K562 (cell line): Measurements from ENCODE around the gene UBR3. TPM values are rescaled to one million over a fixed set of nuclear protein-coding genes. Genes with fewer than 3 reads are reported as not detected.
A peak's percentile ranks its signal among the peaks of the same experiment; 100 is the strongest.

Experiments used
- ATAC-seq: fragments of 200-7000 bp; cut with Tn5 transposase; 3 replicates; pipeline ENCODE4 v1.9.1; 2020; ENCODE audit warnings: moderate library complexity
- BruUV-seq: library from RNA; stranded (reverse); fragments of 400-500 nt; replicated peaks from 2 replicates; lab custom pipeline; 2021; lab: Mats Ljungman, UMichigan
- CTCF ChIA-PET: fragments of 300-600 bp; formaldehyde crosslinking; extraction: SDS; loops from one replicate; lab custom pipeline; 2021; ENCODE audit warnings: low intra/inter-chr PET ratio; lab: Yijun Ruan, JAX
- POLR2A ChIA-PET: fragments of 300-600, 350-650 bp; sonication (Branson Sonifier 250); formaldehyde crosslinking; extraction: SDS; loops from one replicate; lab custom pipeline; 2021; ENCODE audit warnings: antibody characterized with exemption, inconsistent platforms; lab: Yijun Ruan, JAX
- DNase-seq, 4 experiments: peaks; one replicate each; pipeline versions ENCODE4 v3.0.0 to v3.0.0-alpha.2; 2011 to 2018; ENCODE audit warnings: low spot score in 3 of 4, mixed read lengths in 3 of 4; ENCODE audit errors: extremely low read depth in 1 of 4
- FAIRE-seq: peaks from 2 replicates; lab custom pipeline; 2011; peaks lifted over from hg19 to GRCh38; lab: Jason Lieb, UNC
- H2AFZ ChIP-seq: 2 replicates; pipeline ENCODE4 v1.6.0; 2011; ENCODE audit warnings: low read depth, low read length, control low read depth, inconsistent platforms
- H3K27ac ChIP-seq: fragments of 200-600 bp; 3 replicates; pipeline ENCODE4 v1.8.0; 2011; ENCODE audit warnings: low read depth, mild to moderate bottlenecking, control low read depth, inconsistent platforms, low read length, moderate library complexity, mixed read lengths; ENCODE audit errors: extremely low read depth
- H3K27me3 ChIP-seq, 2 experiments: fragments of 300-600 bp in 1 of 2; 2 replicates in 1 of 2; 3 replicates in 1 of 2; pipeline versions ENCODE4 v1.6.0 to v1.8.0; 2011; ENCODE audit warnings: inconsistent platforms in 2 of 2, low read length in 2 of 2, mild to moderate bottlenecking in 1 of 2, mixed read lengths in 1 of 2, moderate library complexity in 1 of 2; ENCODE audit not compliant: control insufficient read depth in 2 of 2, insufficient read depth in 2 of 2
- H3K36me3 ChIP-seq: fragments of 300-600 bp; 3 replicates; pipeline ENCODE4 v1.8.0; 2011; ENCODE audit warnings: mild to moderate bottlenecking, low read length, inconsistent platforms; ENCODE audit not compliant: control insufficient read depth, insufficient read depth
- H3K4me1 ChIP-seq, 2 experiments: fragments of 200-600 bp in 1 of 2; replicated peaks in 1 of 2; 2 replicates in 1 of 2; 3 replicates in 1 of 2; pipeline versions ENCODE4 v1.5.1 to v1.8.0; 2011; ENCODE audit warnings: inconsistent platforms in 2 of 2, low read length in 2 of 2, mild to moderate bottlenecking in 1 of 2, mixed read lengths in 1 of 2, moderate library complexity in 1 of 2; ENCODE audit not compliant: control insufficient read depth in 2 of 2, insufficient read depth in 2 of 2
- H3K4me2 ChIP-seq: 2 replicates; pipeline ENCODE4 v1.6.1; 2011; ENCODE audit warnings: low read length, control low read depth, inconsistent platforms, mixed read lengths; ENCODE audit not compliant: insufficient read depth
- H3K4me3 ChIP-seq: fragments of 200-600 bp; sonication (generic), shearing (Covaris generic); 2 replicates; pipeline ENCODE4 v1.5.1; 2016; ENCODE audit warnings: control low read depth, inconsistent platforms
- H3K79me2 ChIP-seq: fragments of 200-600 bp; 3 replicates; pipeline ENCODE4 v1.8.0; 2011; ENCODE audit warnings: low read length, inconsistent platforms; ENCODE audit not compliant: control insufficient read depth, insufficient read depth
- H3K9ac ChIP-seq, 2 experiments: 2 replicates each; pipeline versions ENCODE4 v1.6.0 to v1.6.1; 2011; ENCODE audit warnings: low read depth in 2 of 2, low read length in 2 of 2, control low read depth in 1 of 2, inconsistent platforms in 1 of 2, mild to moderate bottlenecking in 1 of 2, mixed read lengths in 1 of 2; ENCODE audit not compliant: insufficient read depth in 1 of 2
- H3K9me1 ChIP-seq: one replicate; pipeline ENCODE4 v1.6.0; 2011; ENCODE audit warnings: inconsistent platforms, mild to moderate bottlenecking, low read length, moderate library complexity; ENCODE audit not compliant: control insufficient read depth, insufficient read depth
- H3K9me3 ChIP-seq: replicated peaks from 2 replicates; pipeline ENCODE4 v1.5.1; 2011; ENCODE audit warnings: low read depth, low read length, inconsistent platforms; ENCODE audit not compliant: control insufficient read depth, insufficient read depth
- H4K20me1 ChIP-seq: replicated peaks from 2 replicates; pipeline ENCODE4 v1.6.1; 2011; ENCODE audit warnings: low read length, inconsistent platforms, mixed read lengths; ENCODE audit not compliant: control insufficient read depth, insufficient read depth
- CBFA2T2 ChIP-seq: fragments of 450-650 bp; conservative IDR thresholded peaks from 2 replicates; pipeline ENCODE4 v1.6.1; 2017; ENCODE audit warnings: mild to moderate bottlenecking
- CHCHD3 ChIP-seq: fragments of 250-450 bp; sonication (Bioruptor Pico); IDR thresholded peaks from 2 replicates; pipeline ENCODE4 v2.1.2; 2022; ENCODE audit warnings: mild to moderate bottlenecking
- DLX4 ChIP-seq: fragments of 250-450 bp; sonication (Bioruptor Pico); IDR thresholded peaks from 2 replicates; pipeline ENCODE4 v1.6.1; 2021; ENCODE audit warnings: mild to moderate bottlenecking
- DPF2 ChIP-seq: fragments of 450-650 bp; IDR thresholded peaks from 2 replicates; pipeline ENCODE4 v1.6.1; 2016
- E2F4 ChIP-seq: sonication (generic); formaldehyde crosslinking; IDR thresholded peaks from 2 replicates; pipeline ENCODE4 v1.8.0; 2022; ENCODE audit warnings: mild to moderate bottlenecking, low read depth, missing genetic modification reagents
- HDAC1 ChIP-seq, 2 experiments: fragments of 450-650 bp; IDR thresholded peaks; 2 replicates each; pipeline ENCODE4 v1.6.1; 2016 to 2017; ENCODE audit warnings: inconsistent platforms in 1 of 2, mild to moderate bottlenecking in 1 of 2, moderate library complexity in 1 of 2
- HDAC2 ChIP-seq: fragments of 450-650 bp; IDR thresholded peaks from 2 replicates; pipeline ENCODE4 v1.6.1; 2016; ENCODE audit warnings: mild to moderate bottlenecking
- HSF4 ChIP-seq: fragments of 250-450 bp; sonication (Bioruptor Pico); IDR thresholded peaks from 2 replicates; pipeline ENCODE4 v2.1.2; 2022; ENCODE audit warnings: mild to moderate bottlenecking, moderate library complexity, borderline replicate concordance
- MCM7 ChIP-seq, 2 experiments: fragments of 450-650 bp; IDR thresholded peaks; 2 replicates each; pipeline ENCODE4 v1.6.1; 2016 to 2018
- PML ChIP-seq: IDR thresholded peaks from 2 replicates; pipeline ENCODE4 v1.6.1; 2012; ENCODE audit warnings: low read length, inconsistent platforms
- POLR2A ChIP-seq: fragments of 450-650 bp; conservative IDR thresholded peaks from 2 replicates; pipeline ENCODE4 v1.6.1; 2016
- SETDB1 ChIP-seq: IDR thresholded peaks from one replicate; pipeline ENCODE4 v1.6.1; 2012; ENCODE audit warnings: low read length, control low read depth, inconsistent platforms
- SMAD2 ChIP-seq: fragments of 150-350 bp; IDR thresholded peaks from 2 replicates; pipeline ENCODE4 v1.6.1; 2014; ENCODE audit warnings: low read depth, mild to moderate bottlenecking, low read length
- SMARCA4 ChIP-seq: fragments of 450-650 bp; IDR thresholded peaks from 2 replicates; pipeline ENCODE4 v1.6.1; 2016
- SMC3 ChIP-seq: conservative IDR thresholded peaks from 2 replicates; pipeline ENCODE4 v1.6.1; 2011; ENCODE audit warnings: low read depth, low read length, improper control_type of control experiment; ENCODE audit not compliant: insufficient read depth
- TAL1 ChIP-seq: fragments of 450-650 bp; IDR thresholded peaks from 2 replicates; pipeline ENCODE4 v1.6.1; 2016; ENCODE audit warnings: mild to moderate bottlenecking
- VEZF1 ChIP-seq: fragments of 200-800 bp; sonication (Bioruptor generic); IDR thresholded peaks from 2 replicates; pipeline ENCODE4 v1.6.1; 2017; ENCODE audit warnings: missing genetic modification characterization, missing compliant biosample characterization
- ZNF561 ChIP-seq: fragments of 450-650 bp; formaldehyde crosslinking; conservative IDR thresholded peaks from 2 replicates; pipeline ENCODE4 v1.4.0; 2020; ENCODE audit warnings: mild to moderate bottlenecking, moderate library complexity
- ZNF655 ChIP-seq: fragments of 250-450 bp; sonication (Bioruptor Pico); IDR thresholded peaks from 2 replicates; pipeline ENCODE4 v1.5.0; 2021
- ZNF766 ChIP-seq: fragments of 200-800 bp; sonication (Bioruptor generic); conservative IDR thresholded peaks from 2 replicates; pipeline ENCODE4 v1.6.1; 2016; ENCODE audit warnings: missing genetic modification characterization, missing compliant biosample characterization
- WGBS: fragments of 100-300 bp; shearing (Covaris generic); methylation state at CpG from one replicate; pipeline ENCODE4 v1.1.6; 2016; ENCODE audit warnings: low coverage, mixed read lengths; ENCODE audit not compliant: insufficient coverage; ENCODE audit errors: missing lambda C conversion rate; 5-methylcytosine and 5-hydroxymethylcytosine counted together
- in situ Hi-C: fragments of 300-500 bp; cut with MboI; formaldehyde crosslinking; loops from 4 replicates; pipeline ENCODE4 v1.15.0; 2018; ENCODE audit warnings: inconsistent platforms, mixed read lengths
- intact Hi-C: fragments of 100-400 bp; cut with micrococcal nuclease; formaldehyde crosslinking; loops from 2 replicates; pipeline ENCODE4 v1.14.2; 2022
- polyA plus RNA-seq, 8 experiments: library from polyadenylated mRNA; depleted of rRNA in 4 of 8; stranded (reverse) in 5 of 8; unstranded in 3 of 8; fragments of >200 nt; fragmentation: Nextera tagmentation in 2 of 8; fragmentation: Illumina TruSeq in 1 of 8; extraction: Ambion mirVana in 2 of 8; extraction: Trizol in 1 of 8; gene quantifications; 2 replicates each; pipeline versions ENCODE4 v1.2.1 to v1.2.3, GENCODE V29; 2011 to 2014; ENCODE audit warnings: inconsistent platforms in 1 of 8, missing spikeins in 1 of 8
- total RNA-seq, 7 experiments: library from RNA; depleted of rRNA in 6 of 7; stranded (reverse); fragments of >200 nt in 6 of 7; fragmentation: Illumina TruSeq in 2 of 7; extraction: Trizol in 2 of 7; gene quantifications; 2 replicates each; pipeline versions ENCODE4 v1.2.1 to v1.2.3, GENCODE V29; 2011 to 2021; ENCODE audit warnings: low replicate concordance in 1 of 7

Gene UBR3
- total and polyA plus RNA-seq, 9 of the 15 experiments (the other 6 are each of a cell fraction or from before 2014, with no cell fraction given), result 14.4 to 63.5 (median 40.4) TPM

GRCh38 chr2:169838743-169839489 lies 11.7 kb downstream of the UBR3 start:
- H2AFZ ChIP-seq, result no peak overlapping the region
- H3K27me3 ChIP-seq, result no peaks in the 10 kb centered on the region
- no peaks in the 10 kb centered on the region for H3K9me1 ChIP-seq
- POLR2A ChIA-PET, result interaction anchor here (1.0 to 5.4 kb wide), 3 partner anchors 9 to 123 kb away, joined by 3 to 71 read pairs (median 5); partner anchors contain the start of gene UBR3
- FAIRE-seq (no peak), DNase-seq (no peak), ATAC-seq (no peak)
- peak overlapping the region; percentile 78 for H3K27ac ChIP-seq
- intact Hi-C loops, result no loop called here
- H3K79me2 ChIP-seq, result peaks cover 87% of the 10 kb centered on the region
- H3K4me1 ChIP-seq, result peaks cover 40 to 47% of the 10 kb centered on the region in 2 experiments
- CTCF ChIA-PET, result no interaction called here
- BruUV-seq, result no TSS peak
- H3K4me2 ChIP-seq, result peak overlapping the region; percentile 81; the same call in 1 of the 2 replicates
- in situ Hi-C loops, result no loop called here
- H4K20me1 ChIP-seq, result no peaks in the 10 kb centered on the region
- WGBS, result 55% methylated on average over 2 of the region's 2 CpGs
- H3K9ac ChIP-seq, result peak overlapping the region in 1 of 2 experiments; percentile 55; a peak in 1 of 4 replicates
- peaks cover 25% of the 10 kb centered on the region for H3K36me3 ChIP-seq
- no peak overlapping the region for H3K4me3 ChIP-seq
- H3K9me3 ChIP-seq, result no peaks in the 10 kb centered on the region
- peak; percentile 61 to 67; a peak in 3 of 4 replicates for TF ChIP-seq HDAC1 (IDR thresholded peaks at IDR 0.05)
- no peak for TF ChIP-seq SMAD2
- peak; percentile 18; the same call in 1 of the 2 replicates for TF ChIP-seq TAL1
- TF ChIP-seq PML, result no peak
- no peak for TF ChIP-seq SETDB1
- TF ChIP-seq DLX4 (CRISPR knock-in tag), result no peak
- peak; percentile 76 for TF ChIP-seq DPF2
- no peak for TF ChIP-seq CHCHD3 (CRISPR knock-in tag)
- no peak for TF ChIP-seq CBFA2T2
- TF ChIP-seq ZNF561 (CRISPR knock-in tag), result no peak
- TF ChIP-seq HDAC2, result peak; percentile 39; the same call in 1 of the 2 replicates
- no peak for TF ChIP-seq MCM7 (IDR thresholded peaks at IDR 0.05)
- no peak for TF ChIP-seq SMC3
- TF ChIP-seq VEZF1 (CRISPR knock-in tag), result 0 out of 2 replicates have a peak, but pooled peaks have one; percentile 26
- no peak for TF ChIP-seq HSF4 (CRISPR knock-in tag)
- 0 out of 2 replicates have a peak, but pooled peaks have one; percentile 7 for TF ChIP-seq ZNF766 (CRISPR knock-in tag)
- TF ChIP-seq POLR2A, result 0 out of 2 replicates have a peak, but pooled peaks have one; percentile 27
- peak; percentile 77 for TF ChIP-seq SMARCA4
- no peak for TF ChIP-seq ZNF655 (CRISPR knock-in tag)
- no peak for TF ChIP-seq E2F4 (CRISPR knock-in tag)
